HL-60/S4 treated with retinoic acid at 250 ng/mL for 4 days and 3 days (cell line): ENCODE data around the gene HDAC4.

Experiments
- in situ Hi-C: fragments of 300-500 bp; cut with MboI; formaldehyde crosslinking; loops from 2 replicates; pipeline ENCODE4 v1.7.0; 2022; ENCODE audit warnings: low sequenced_read_pairs

The HDAC4 gene

GRCh38 chr2:239043326-239043725, 357.5 kb downstream of the HDAC4 start:
- in situ Hi-C loops: loop anchor here (25.0 kb wide), 1 partner anchor 944 kb away; no protein-coding TSS in a partner anchor

- in situ Hi-C loops: loop anchor here (25.0 kb wide), 1 partner anchor 945 kb away; no protein-coding TSS in a partner anchor
Observed at GRCh38 chr2:239042551-239043320, 358.1 kb downstream of the HDAC4 start.

GRCh38 chr2:239042046-239042445, 358.8 kb downstream of the HDAC4 start:
- in situ Hi-C loops: loop anchor here (25.0 kb wide), 1 partner anchor 945 kb away; no protein-coding TSS in a partner anchor

GRCh38 chr2:239041062-239041461, 359.8 kb downstream of the HDAC4 start:
- in situ Hi-C loops: loop anchor here (25.0 kb wide), 1 partner anchor 946 kb away; no protein-coding TSS in a partner anchor

GRCh38 chr2:239040152-239040761, 360.6 kb downstream of the HDAC4 start:
- in situ Hi-C loops: loop anchor here (25.0 kb wide), 1 partner anchor 947 kb away; no protein-coding TSS in a partner anchor

GRCh38 chr2:239039479-239039861, 361.4 kb downstream of the HDAC4 start:
- in situ Hi-C loops: loop anchor here (25.0 kb wide), 1 partner anchor 948 kb away; no protein-coding TSS in a partner anchor

- in situ Hi-C loops: loop anchor here (25.0 kb wide), 1 partner anchor 948 kb away; no protein-coding TSS in a partner anchor
Observed at GRCh38 chr2:239038773-239039478, 361.9 kb downstream of the HDAC4 start.

- in situ Hi-C loops: loop anchor here (25.0 kb wide), 1 partner anchor 949 kb away; no protein-coding TSS in a partner anchor
Observed at GRCh38 chr2:239038284-239038683, 362.5 kb downstream of the HDAC4 start.

- in situ Hi-C loops: loop anchor here (25.0 kb wide), 1 partner anchor 950 kb away; no protein-coding TSS in a partner anchor
Observed at GRCh38 chr2:239037559-239037910, 363.3 kb downstream of the HDAC4 start.

- in situ Hi-C loops: loop anchor here (25.0 kb wide), 1 partner anchor 950 kb away; no protein-coding TSS in a partner anchor
Observed at GRCh38 chr2:239036819-239037558, 363.8 kb downstream of the HDAC4 start.

GRCh38 chr2:239035997-239036731, 364.7 kb downstream of the HDAC4 start:
- in situ Hi-C loops: loop anchor here (25.0 kb wide), 1 partner anchor 951 kb away; no protein-coding TSS in a partner anchor

GRCh38 chr2:239035361-239035814, 365.4 kb downstream of the HDAC4 start:
- in situ Hi-C loops: loop anchor here (25.0 kb wide), 1 partner anchor 952 kb away; no protein-coding TSS in a partner anchor

- in situ Hi-C loops: loop anchor here (25.0 kb wide), 1 partner anchor 953 kb away; no protein-coding TSS in a partner anchor
Observed at GRCh38 chr2:239034561-239035341, 366.1 kb downstream of the HDAC4 start.

- in situ Hi-C loops: loop anchor here (25.0 kb wide), 1 partner anchor 953 kb away; no protein-coding TSS in a partner anchor
Observed at GRCh38 chr2:239033801-239034560, 366.8 kb downstream of the HDAC4 start.

GRCh38 chr2:239029958-239030357, 370.9 kb downstream of the HDAC4 start:
- in situ Hi-C loops: loop anchor here (25.0 kb wide), 1 partner anchor 957 kb away; no protein-coding TSS in a partner anchor

GRCh38 chr2:239028253-239028619, 372.6 kb downstream of the HDAC4 start:
- in situ Hi-C loops: loop anchor here (25.0 kb wide), 1 partner anchor 959 kb away; no protein-coding TSS in a partner anchor

GRCh38 chr2:239027391-239028252, 373.2 kb downstream of the HDAC4 start:
- in situ Hi-C loops: loop anchor here (25.0 kb wide), 1 partner anchor 960 kb away; no protein-coding TSS in a partner anchor
